ENCODE measurements around the gene TSPO2.

- TF ChIP-seq CTCF (IDR thresholded peaks at IDR 0.05), result no peak
- TF ChIP-seq POLR2AphosphoS5 (IDR thresholded peaks at IDR 0.05), result no peak
- no peak for TF ChIP-seq POLR2A (IDR thresholded peaks at IDR 0.05)
Measured at GRCh38 chr6:41023114-41023513, 19.2 kb upstream of the TSPO2 start.
